Gastroesophageal sphincter (tissue), 3 donors: Measurements from ENCODE around the gene NUP188.

Source experiments
- EP300 ChIP-seq: sonication (generic); formaldehyde crosslinking; IDR thresholded peaks from one replicate; pipeline ENCODE4 v1.6.1; 2017; ENCODE audit warnings: antibody characterized with exemption, mild to moderate bottlenecking
- POLR2AphosphoS5 ChIP-seq: sonication (generic); formaldehyde crosslinking; IDR thresholded peaks from one replicate; pipeline ENCODE4 v1.6.1; 2017; ENCODE audit warnings: antibody characterized with exemption
- TF ChIP-seq, protein P1 (sequence below), 4 experiments: fragments of 200-600 bp in 2 of 4; fragments of 450-650 bp in 2 of 4; sonication (generic) in 1 of 4; IDR thresholded peaks; one replicate each; pipeline ENCODE4 v1.5.1; 2017 to 2019; ENCODE audit warnings: antibody characterized with exemption in 4 of 4, mild to moderate bottlenecking in 2 of 4, moderate library complexity in 2 of 4

DNA sequence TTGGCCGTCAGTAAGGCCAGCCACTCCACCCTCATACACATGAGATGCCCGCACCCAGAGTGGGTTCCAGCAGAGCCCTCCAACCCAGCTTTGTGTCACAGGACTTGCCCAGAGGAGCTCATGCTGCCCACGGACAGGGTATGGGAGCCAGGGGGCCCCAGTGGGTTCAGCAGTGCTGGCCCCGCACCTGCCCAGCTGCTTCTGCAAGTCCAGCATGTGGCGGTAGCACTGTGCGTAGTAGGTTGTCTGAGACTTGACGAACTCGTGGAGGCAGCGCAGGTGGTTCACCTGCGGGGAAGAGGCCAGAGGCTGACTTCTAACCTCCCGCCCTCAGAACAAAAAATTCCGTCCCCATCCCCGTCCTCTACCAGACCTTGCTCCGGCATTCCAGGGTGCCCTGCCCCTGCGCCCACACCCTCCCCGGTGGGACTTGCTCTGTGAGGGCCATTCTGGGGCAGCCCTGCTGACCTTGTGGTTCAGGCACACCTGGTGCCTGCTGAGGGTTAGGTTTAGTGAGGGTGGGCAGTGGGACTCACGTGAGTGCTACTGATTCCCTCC, 62.2 kb downstream of the NUP188 start:
- TF ChIP-seq POLR2AphosphoS5 (no peak), EP300 (no peak)
- TF ChIP-seq, protein P1, sequence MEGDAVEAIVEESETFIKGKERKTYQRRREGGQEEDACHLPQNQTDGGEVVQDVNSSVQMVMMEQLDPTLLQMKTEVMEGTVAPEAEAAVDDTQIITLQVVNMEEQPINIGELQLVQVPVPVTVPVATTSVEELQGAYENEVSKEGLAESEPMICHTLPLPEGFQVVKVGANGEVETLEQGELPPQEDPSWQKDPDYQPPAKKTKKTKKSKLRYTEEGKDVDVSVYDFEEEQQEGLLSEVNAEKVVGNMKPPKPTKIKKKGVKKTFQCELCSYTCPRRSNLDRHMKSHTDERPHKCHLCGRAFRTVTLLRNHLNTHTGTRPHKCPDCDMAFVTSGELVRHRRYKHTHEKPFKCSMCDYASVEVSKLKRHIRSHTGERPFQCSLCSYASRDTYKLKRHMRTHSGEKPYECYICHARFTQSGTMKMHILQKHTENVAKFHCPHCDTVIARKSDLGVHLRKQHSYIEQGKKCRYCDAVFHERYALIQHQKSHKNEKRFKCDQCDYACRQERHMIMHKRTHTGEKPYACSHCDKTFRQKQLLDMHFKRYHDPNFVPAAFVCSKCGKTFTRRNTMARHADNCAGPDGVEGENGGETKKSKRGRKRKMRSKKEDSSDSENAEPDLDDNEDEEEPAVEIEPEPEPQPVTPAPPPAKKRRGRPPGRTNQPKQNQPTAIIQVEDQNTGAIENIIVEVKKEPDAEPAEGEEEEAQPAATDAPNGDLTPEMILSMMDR (IDR thresholded peaks at IDR 0.05) = no peak
